GM18870 (cell line): Measurements from ENCODE around the gene TSNAX.
"Not testable (repeated sequence)": the region's sequence is repeated elsewhere in the genome, so short reads cannot be mapped to it uniquely, and the experiment has no call there.

Experiments used
- ATAC-seq: cut with Tn5 transposase; IDR thresholded peaks from one replicate; pipeline ENCODE4 v1.9.1; 2021; ENCODE audit warnings: moderate library complexity; ENCODE audit not compliant: unreplicated experiment

The TSNAX gene

GRCh38 chr1:231561647-231562383 is 33.3 kb downstream of the TSNAX start:
- no peak for ATAC-seq

- no peak for ATAC-seq
These were observed 34.8 kb downstream of the TSNAX start for GRCh38 chr1:231563247-231563646.

DNA sequence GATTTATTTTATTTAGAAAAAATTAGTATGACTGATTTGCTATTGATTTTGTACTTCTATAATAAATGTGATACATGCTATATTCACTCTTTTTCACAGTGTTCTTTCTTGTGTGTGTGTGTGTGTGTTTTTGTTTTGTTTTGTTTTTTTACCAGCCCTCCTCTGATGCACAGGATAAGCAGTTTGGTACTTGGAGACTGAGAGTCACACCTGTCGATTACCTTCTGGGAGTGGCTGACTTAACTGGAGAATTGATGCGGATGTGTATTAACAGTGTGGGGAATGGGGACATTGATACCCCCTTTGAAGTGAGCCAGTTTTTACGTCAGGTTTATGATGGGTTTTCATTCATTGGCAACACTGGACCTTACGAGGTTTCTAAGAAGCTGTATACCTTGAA is 35.9 kb downstream of the TSNAX start:
- ATAC-seq = no peak

DNA sequence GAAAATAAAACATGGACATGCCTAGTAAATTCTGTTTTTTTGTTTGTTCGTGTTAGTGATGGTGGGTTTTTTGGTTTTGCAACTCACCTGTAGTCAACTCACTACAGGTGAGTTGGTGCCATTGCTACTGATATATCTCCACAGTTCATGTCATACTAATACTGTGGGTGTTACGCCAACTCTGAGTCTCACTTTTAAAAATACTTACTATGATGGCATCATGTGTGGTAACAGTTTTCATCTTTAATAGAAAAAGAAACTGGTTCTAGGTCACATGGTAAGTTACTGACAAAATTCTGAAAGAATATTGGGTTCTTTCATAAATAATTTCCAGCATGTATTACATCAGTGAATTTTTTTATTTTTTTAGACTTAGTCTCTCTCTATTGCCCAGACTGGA is 38.0 kb downstream of the TSNAX start:
- ATAC-seq = no peak

- ATAC-seq = not testable (repeated sequence)
These were observed 41.8 kb downstream of the TSNAX start for GRCh38 chr1:231570262-231570661.

DNA sequence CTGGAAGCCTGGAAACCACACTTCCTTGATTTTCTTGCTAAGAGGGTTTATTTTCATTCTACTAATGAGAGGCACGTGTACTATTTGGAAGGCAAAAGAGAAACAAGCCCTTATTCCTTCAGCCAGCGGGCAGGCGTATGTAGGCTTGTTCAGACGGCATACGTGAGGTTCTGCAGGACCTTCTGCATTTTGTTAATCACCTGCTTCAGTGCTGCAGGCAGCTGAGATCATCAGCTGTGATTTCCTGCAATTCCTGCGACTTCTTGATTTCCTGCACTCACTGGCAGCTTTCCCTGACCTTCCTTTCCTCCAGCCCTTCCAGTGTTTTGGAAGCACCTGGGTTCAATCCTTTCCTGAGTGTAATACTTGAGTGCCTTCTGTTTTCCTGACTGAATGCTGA is 43.4 kb downstream of the TSNAX start:
- ATAC-seq = no peak

- ATAC-seq = no peak
These were observed 47.0 kb downstream of the TSNAX start for GRCh38 chr1:231575472-231575871.

- no peak for ATAC-seq
These were observed 48.6 kb downstream of the TSNAX start for GRCh38 chr1:231576804-231577718.

DNA sequence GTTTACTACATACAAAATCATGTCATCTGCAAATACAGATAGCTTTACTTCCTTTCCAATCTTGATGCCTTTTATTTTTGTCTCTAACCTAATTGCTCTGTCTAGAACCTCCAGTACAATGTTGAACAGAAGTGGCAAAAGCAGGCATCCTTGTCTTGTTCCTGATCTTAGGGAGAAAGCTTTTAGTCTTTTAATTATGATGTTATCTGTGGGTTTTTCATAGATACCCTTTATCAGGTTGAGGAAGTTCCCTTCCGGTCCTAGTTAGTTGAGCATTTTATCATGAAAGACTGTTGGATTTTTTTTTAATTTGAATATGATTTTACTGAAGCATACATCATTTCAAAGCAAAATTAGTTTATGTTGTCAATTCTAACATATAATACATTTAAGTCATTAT is 52.4 kb downstream of the TSNAX start:
- no peak for ATAC-seq

- no peak for ATAC-seq
These were observed 53.4 kb downstream of the TSNAX start for GRCh38 chr1:231581859-231582258.

DNA sequence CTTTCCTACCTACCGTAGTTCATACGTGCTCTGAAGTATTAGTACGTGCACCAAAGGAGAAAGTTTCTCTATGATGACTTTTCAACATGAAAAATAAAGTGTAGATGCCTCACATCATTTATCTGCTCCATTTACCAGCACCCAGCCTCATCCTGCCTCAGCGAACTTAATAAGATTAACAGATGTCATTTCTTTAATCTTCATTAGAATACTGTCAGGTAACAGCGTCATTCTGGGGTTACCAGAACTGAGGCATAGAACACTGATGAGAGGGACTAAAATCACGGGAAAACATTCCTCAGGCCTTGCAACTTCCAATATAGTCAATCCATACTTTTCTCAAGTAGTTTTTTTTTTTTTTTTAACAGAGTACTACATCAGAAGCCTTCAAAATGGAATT is 54.9 kb downstream of the TSNAX start:
- ATAC-seq = no peak

GRCh38 chr1:231584117-231584516 is 55.6 kb downstream of the TSNAX start:
- no peak for ATAC-seq

- no peak for ATAC-seq
These were observed 56.5 kb downstream of the TSNAX start for GRCh38 chr1:231584921-231585320.

DNA sequence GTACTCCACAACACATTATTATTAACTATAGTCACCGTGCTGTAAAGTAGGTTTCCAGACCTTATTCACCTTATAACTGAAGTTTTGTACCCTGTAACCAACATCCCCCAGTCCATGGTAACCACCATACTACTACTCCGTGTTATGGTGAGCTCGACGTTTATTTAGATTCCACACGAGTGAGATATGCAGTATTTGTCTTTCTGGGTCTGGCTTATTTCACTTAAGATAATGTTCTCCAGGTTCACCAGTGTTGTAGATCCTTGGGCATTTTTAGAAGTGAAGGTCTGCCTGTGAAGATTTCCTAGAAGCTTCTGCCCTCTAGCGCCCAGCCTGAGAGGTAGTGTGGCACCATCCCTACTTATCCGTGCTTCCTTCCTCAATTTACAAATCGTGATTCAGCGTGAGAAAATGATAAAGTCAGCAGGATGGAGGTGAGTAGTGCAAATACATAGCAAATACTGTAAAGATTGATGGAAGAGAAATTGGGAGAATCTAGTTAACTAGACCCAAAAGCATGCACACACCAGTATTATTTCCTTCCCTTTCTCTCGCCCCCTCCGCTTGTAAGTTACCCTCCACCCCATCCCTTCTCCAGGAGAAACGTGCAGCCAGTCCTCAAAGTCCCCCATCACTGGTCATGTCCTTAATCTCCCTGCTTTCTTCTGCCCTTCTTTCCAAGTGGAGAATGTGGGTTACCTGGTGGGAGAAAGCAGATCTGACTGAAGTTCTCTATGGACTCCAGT is 62.2 kb downstream of the TSNAX start:
- no peak for ATAC-seq

DNA sequence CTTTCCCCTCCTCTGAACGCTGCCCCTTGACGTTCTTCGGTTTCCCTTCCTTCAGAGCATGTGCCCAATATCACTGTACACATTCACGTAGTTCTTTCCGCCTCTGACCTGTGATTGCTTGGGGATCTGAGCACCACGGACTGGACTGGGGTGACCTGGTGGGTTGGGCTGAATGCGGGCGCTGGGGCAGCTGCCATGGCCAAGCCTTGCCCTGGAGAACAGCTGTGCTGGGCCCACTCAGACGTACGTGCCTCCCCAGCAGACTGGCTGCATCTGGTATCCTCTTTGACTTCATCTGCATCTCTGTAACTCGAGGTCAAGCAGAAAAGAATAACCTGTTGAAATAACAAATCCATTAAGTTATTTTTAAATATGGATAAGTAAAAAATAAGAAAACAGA is 63.0 kb downstream of the TSNAX start:
- no peak for ATAC-seq

DNA sequence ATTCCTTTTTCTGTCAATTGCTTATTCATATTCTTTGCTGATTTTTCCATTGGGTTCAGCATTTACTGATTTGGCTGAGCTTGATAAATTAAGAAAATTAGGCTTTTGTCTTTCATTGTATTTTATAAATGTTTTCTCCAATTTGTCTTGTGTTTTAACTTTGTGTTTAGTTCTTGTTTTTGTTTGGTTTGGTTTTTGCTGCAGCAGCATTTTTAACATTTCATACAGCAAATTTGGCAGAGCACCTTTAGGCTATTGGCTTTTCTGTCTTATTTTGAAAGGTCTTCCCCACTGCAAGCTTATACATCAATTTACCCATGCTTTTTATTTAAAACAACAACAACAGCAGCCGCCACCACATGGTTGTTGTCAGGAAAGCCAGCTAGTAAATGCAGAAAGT is 64.3 kb downstream of the TSNAX start:
- no peak for ATAC-seq

- not testable (repeated sequence) for ATAC-seq
These were observed 64.8 kb downstream of the TSNAX start for GRCh38 chr1:231593264-231593663.

DNA sequence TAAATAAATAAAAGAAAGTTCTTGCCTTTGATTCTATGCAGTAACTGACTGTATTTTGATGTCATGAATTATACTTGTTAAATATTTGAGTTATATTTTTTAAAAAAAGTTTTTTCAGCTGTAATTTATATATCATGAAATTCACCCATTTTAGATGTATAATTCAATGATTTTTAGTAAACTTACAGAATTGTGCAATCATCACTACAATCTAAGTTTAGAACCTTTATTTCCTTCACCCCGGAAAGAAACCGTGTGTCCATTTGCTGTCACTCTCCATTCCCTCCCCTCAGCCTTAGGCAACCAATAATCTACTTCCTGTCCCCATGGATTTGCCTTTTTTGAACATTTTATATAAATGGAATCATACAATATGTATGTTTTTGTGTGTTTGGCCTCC is 65.7 kb downstream of the TSNAX start:
- ATAC-seq = no peak

DNA sequence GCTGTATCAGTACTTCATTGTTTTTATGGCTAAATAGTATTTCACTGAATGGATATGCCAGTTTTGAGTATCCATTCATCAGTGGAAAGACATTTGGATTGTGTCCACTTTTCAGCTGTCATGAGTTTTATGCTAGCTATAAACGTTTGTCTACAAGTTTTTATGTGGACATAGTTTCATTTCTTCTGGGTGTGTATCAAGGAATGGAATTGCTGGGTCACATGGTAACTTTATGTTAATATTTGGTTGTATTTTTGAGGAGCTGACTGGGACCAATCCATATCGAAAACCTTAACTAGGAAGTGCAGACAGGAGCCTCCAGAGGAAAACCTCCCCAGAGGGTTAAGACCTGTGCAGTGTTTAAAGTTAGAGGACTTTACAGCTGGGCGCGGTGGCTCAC is 66.3 kb downstream of the TSNAX start:
- no peak for ATAC-seq

DNA sequence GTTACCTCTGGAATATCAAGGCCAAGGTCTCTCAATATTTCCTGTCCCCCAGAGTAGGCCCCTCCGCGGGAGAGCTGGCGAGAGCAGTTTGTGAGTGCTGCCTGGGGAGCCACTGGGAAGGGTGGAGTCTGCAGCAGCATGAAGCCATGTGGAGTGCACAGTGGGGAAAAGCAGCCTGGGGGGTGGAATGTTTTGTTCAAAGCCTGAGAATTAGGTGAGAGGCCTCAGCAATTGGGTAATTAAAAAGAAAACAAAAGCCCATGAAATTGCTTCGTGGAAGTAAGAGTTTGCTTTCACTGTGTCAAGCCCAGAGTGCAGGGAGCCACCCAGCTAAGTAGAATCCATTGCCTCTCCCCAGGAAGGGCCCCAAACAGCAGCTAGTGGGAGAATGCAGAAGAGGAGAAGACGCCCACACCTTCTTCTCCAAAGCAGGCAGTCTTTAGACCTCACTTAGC is 67.9 kb downstream of the TSNAX start:
- no peak for ATAC-seq

- ATAC-seq = no peak
These were observed 69.5 kb downstream of the TSNAX start for GRCh38 chr1:231597971-231598370.
